IPS-18a (cell line): ENCODE data around the gene MXRA8.
A peak's percentile ranks its signal among the peaks of the same experiment; 100 is the strongest.

Experiments
- H3K27ac ChIP-seq: one replicate; pipeline ENCODE4 v1.5.1; 2013; ENCODE audit warnings: low read length
- H3K27me3 ChIP-seq: one replicate; pipeline ENCODE4 v1.6.1; 2013; ENCODE audit warnings: mild to moderate bottlenecking, low read length; ENCODE audit not compliant: control insufficient read depth, insufficient read depth
- H3K36me3 ChIP-seq: one replicate; pipeline ENCODE4 v1.6.1; 2013; ENCODE audit warnings: low read depth, low read length; ENCODE audit not compliant: control insufficient read depth
- H3K4me1 ChIP-seq: one replicate; pipeline ENCODE4 v1.6.1; 2013; ENCODE audit warnings: low read depth, low read length; ENCODE audit not compliant: control insufficient read depth
- H3K4me3 ChIP-seq: one replicate; pipeline ENCODE4 v1.5.1; 2013; ENCODE audit warnings: low read length
- H3K9ac ChIP-seq: one replicate; pipeline ENCODE4 v1.6.1; 2013; ENCODE audit warnings: mild to moderate bottlenecking, low read length, moderate library complexity
- H3K9me3 ChIP-seq: one replicate; pipeline ENCODE4 v1.6.1; 2013; ENCODE audit warnings: low read depth, low read length; ENCODE audit not compliant: control insufficient read depth

MXRA8 gene

GRCh38 chr1:1361233-1361981 is 3.1 kb upstream of the MXRA8 start:
- H3K27ac ChIP-seq, result no peak overlapping the region
- H3K4me1 ChIP-seq, result peaks cover 13% of the 10 kb centered on the region

DNA sequence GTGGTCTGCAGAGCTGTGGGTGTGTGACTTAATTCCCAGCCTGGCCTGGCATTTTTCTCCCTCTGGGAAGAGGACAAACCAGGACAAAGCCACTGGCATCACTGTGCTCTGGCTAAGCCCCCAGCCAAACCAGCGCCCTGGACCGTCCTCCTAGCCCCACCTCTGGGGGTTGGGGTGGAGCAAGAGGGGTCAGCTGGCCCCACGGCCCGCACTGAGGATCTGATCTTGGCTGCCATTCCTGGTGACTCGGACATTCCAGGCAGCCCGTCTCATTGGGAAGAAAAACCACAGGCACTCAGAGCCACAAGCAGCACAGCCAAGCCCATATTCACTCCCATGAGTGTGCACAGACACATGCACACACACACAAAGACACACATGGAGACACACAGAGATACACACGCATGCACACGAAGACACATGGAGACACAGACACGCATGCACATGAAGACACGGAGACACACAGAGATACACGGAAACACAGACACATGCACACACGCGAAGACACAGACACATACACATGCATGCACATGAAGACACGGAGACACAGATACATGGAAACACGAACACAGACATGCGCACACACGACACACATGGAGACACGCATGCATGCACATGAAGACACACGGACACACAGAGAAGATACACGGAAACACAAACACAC is 2.3 kb upstream of the MXRA8 start:
- H3K4me1 ChIP-seq, result peaks cover 13% of the 10 kb centered on the region
- H3K36me3 ChIP-seq, result no peaks in the 10 kb centered on the region
- no peak overlapping the region for H3K27ac ChIP-seq
- no peak overlapping the region for H3K4me3 ChIP-seq
- H3K27me3 ChIP-seq, result peaks cover under 1% of the 10 kb centered on the region
- H3K9ac ChIP-seq, result no peak overlapping the region
- no peaks in the 10 kb centered on the region for H3K9me3 ChIP-seq

More at GRCh38 chr1:1361233-1361981, 3.1 kb upstream of the MXRA8 start:
- peaks cover 4% of the 10 kb centered on the region for H3K9me3 ChIP-seq
- H3K36me3 ChIP-seq, result no peaks in the 10 kb centered on the region
- H3K9ac ChIP-seq, result no peak overlapping the region
- H3K27me3 ChIP-seq, result no peaks in the 10 kb centered on the region
- H3K4me3 ChIP-seq, result no peak overlapping the region

- Histone ChIP-seq H3K4me1 (peaks cover 13% of the 10 kb centered on the region), H3K9ac (no peak overlapping the region), H3K27me3 (peaks cover 8% of the 10 kb centered on the region), H3K4me3 (no peak overlapping the region), H3K27ac (no peak overlapping the region), H3K9me3 (no peaks in the 10 kb centered on the region), H3K36me3 (no peaks in the 10 kb centered on the region)
Measured at GRCh38 chr1:1359664-1360468, 1.5 kb upstream of the MXRA8 start.

DNA sequence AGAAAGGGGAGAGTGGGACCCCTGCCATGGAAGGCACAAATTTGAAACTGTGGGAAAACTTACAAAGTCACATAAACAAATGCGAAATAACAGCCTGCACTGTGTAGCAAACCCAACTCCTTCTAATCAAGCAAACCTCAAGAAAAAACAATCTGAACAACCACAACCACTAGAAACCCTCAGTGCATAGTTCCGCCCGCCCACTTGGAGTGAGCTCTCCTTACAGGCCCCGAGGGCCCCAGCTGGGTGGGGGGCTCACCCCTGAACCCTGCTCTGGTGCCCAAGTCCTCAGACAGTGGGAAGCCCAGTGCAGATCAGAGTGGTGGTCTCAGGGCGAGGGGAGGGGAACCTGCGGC is 931 bp upstream of the MXRA8 start:
- no peaks in the 10 kb centered on the region for H3K9me3 ChIP-seq
- H3K4me3 ChIP-seq, result no peak overlapping the region
- no peak overlapping the region for H3K27ac ChIP-seq
- peaks cover 13% of the 10 kb centered on the region for H3K4me1 ChIP-seq
- no peaks in the 10 kb centered on the region for H3K36me3 ChIP-seq
- peaks cover 14% of the 10 kb centered on the region for H3K27me3 ChIP-seq
- H3K9ac ChIP-seq, result no peak overlapping the region

GRCh38 chr1:1357871-1358432 is 403 bp downstream of the MXRA8 start:
- Histone ChIP-seq H3K4me3 (peak overlapping the region; percentile 17), H3K27ac (no peak overlapping the region), H3K27me3 (peaks cover 27% of the 10 kb centered on the region), H3K4me1 (peaks cover 22% of the 10 kb centered on the region), H3K9me3 (no peaks in the 10 kb centered on the region), H3K9ac (peak overlapping the region; percentile 7), H3K36me3 (no peaks in the 10 kb centered on the region)

GRCh38 chr1:1356796-1357401 is 1.5 kb downstream of the MXRA8 start:
- no peaks in the 10 kb centered on the region for H3K9me3 ChIP-seq
- H3K27me3 ChIP-seq, result peaks cover 35% of the 10 kb centered on the region
- peaks cover 21% of the 10 kb centered on the region for H3K4me1 ChIP-seq
- no peaks in the 10 kb centered on the region for H3K36me3 ChIP-seq
- H3K9ac ChIP-seq, result no peak overlapping the region
- H3K4me3 ChIP-seq, result no peak overlapping the region
- H3K27ac ChIP-seq, result no peak overlapping the region

- Histone ChIP-seq H3K9ac (no peak overlapping the region), H3K27ac (no peak overlapping the region), H3K27me3 (peaks cover 35% of the 10 kb centered on the region), H3K9me3 (no peaks in the 10 kb centered on the region), H3K4me1 (peaks cover 21% of the 10 kb centered on the region), H3K36me3 (no peaks in the 10 kb centered on the region), H3K4me3 (no peak overlapping the region)
Measured at GRCh38 chr1:1356166-1356795, 2.1 kb downstream of the MXRA8 start.

GRCh38 chr1:1355416-1355815 is 2.9 kb downstream of the MXRA8 start:
- Histone ChIP-seq H3K9me3 (no peaks in the 10 kb centered on the region), H3K4me1 (peaks cover 21% of the 10 kb centered on the region), H3K4me3 (no peak overlapping the region), H3K27ac (no peak overlapping the region), H3K27me3 (peaks cover 35% of the 10 kb centered on the region), H3K9ac (no peak overlapping the region), H3K36me3 (no peaks in the 10 kb centered on the region)

DNA sequence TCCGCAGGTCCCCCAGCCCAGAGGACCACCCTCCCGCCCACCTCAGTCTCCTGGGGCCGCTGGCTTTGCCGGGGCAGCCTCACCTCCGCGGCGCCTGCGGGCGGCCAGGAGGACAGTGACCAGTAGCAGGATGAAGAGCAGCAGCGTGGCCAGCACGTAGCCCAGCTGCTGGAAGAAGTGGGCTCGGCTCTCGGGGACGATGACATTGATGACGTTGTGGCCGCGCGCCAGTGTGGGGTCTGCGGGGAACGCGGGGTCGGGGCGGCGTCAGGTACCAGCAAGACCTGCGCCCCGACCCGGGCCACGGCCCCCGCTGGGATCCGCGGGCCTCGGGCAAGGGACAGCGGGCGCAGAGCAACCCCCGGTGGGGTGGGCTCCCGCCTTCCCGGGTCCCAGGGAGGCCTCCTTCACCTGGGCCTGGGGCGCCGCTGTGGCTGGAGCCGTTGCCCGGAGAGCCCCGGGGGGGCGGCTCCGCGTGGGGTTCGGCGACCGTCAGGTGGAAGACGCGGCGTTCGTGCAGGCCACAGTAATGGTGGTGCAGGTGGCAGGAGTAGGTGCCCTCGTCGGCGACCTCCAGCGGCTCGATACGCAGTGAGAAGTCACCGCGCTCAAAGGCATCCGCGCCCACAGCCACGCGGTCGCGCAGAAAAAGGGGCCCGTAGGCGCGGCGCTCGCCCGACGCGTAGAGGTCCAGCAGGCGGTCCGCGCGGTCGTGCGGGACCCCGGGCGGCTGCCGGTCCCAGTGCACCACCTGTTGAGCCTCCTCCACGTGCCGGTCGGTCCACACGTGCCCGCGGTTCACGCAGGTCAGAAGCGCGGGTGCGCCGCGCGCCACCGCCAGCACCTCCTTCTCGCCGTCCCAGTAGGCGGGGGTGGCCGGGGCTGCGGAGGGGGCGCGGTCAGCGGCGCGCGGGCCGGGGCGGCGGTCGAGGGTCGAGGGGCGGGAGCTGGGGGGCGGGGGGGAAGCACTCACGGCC is 3.8 kb downstream of the MXRA8 start:
- no peaks in the 10 kb centered on the region for H3K36me3 ChIP-seq
- no peak overlapping the region for H3K27ac ChIP-seq
- peak overlapping the region; percentile 55 for H3K4me3 ChIP-seq
- peaks cover 35% of the 10 kb centered on the region for H3K27me3 ChIP-seq
- peaks cover 21% of the 10 kb centered on the region for H3K4me1 ChIP-seq
- H3K9ac ChIP-seq, result no peak overlapping the region
- H3K9me3 ChIP-seq, result no peaks in the 10 kb centered on the region
